GM19328 (cell line): ENCODE data around the gene YIF1A.
"Not testable (repeated sequence)": the region's sequence is repeated elsewhere in the genome, so short reads cannot be mapped to it uniquely, and the experiment has no call there.

ENCODE experiments used
- ATAC-seq: cut with Tn5 transposase; IDR thresholded peaks from one replicate; pipeline ENCODE4 v1.9.1; 2021; ENCODE audit warnings: mild to moderate bottlenecking, moderate library complexity; ENCODE audit not compliant: unreplicated experiment

The YIF1A gene

DNA sequence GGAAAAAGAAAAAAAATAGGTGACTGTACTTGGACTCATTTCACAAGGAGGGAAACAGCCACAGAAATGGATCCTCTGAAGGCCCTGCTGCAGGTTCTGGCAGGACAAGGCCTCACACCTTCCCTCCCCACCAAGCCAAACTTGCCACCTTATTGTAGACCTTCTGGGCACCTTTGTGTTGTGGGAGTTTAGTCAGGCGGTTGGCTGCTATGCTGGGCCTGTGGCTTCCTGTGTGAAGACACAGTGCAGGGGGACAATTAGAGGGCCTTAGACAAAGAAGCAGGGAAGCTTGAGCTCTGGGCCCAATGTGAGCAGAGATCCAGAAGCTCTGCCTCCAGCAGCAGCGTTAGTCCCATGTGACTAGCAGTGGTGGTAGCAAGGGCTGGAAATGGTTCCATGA, 16.3 kb downstream of the YIF1A start:
- ATAC-seq: no peak

DNA sequence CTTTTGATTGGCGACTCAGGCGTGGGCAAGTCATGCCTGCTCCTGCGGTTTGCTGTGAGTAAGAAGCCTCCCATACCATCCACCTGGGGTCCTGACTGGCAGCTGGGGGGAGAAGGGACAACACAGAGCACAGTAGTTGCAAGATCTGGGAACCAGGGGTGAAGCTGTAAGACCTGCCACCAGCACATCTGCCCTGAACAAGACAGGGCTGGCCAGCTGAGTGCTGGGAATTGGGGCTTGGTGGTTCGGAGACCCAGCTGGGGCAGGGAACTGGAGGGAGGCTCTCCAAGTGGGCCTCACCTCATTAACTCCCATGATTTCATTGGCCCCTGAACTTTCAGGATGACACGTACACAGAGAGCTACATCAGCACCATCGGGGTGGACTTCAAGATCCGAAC, 17.1 kb downstream of the YIF1A start:
- no peak for ATAC-seq

DNA sequence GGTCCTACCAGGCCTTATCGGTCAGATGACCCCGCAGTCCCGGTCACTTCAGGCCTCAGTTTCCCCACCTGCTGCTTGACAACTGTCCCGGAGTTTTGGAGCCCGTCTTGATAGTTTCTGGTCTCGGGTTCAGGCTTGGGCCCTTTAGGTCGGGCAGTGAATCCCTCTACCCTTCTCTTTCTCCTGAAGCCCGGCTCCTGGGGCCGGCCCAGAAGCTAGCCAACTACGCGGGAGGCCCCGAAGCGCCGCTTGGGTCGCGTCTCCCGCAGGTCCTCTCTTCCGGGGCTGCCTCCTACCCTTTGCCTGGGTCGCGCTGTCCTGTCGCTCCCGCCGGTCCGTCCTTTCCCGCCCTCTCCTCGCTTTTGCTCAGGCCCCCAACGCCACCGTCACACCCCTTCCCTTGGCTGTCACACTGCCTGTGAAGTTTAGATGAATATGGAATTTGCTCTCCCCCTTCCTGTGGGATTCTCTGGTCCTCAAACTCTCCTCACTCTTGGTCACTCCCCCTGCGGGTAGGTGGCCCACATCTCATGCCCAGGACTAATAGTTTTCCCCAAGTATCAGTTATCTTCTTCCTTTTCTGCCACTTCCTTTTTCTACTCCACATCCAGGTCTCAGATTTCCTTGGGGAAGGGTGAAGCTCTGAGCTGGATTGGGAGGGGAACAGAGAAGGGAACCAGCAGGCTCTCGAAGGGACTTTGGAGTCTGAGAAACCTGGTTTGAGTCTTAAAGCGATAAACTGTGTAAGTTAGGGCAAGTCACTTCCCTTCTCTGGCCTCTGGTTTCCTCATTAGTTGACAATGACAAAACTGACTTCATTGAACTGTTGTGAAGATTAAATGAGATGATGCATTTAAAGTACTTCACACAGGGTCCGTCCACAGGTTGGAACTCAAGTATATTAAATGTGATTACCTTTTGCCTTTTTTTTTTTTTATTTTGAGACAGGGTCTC, 19.7 kb downstream of the YIF1A start:
- no peak for ATAC-seq

DNA sequence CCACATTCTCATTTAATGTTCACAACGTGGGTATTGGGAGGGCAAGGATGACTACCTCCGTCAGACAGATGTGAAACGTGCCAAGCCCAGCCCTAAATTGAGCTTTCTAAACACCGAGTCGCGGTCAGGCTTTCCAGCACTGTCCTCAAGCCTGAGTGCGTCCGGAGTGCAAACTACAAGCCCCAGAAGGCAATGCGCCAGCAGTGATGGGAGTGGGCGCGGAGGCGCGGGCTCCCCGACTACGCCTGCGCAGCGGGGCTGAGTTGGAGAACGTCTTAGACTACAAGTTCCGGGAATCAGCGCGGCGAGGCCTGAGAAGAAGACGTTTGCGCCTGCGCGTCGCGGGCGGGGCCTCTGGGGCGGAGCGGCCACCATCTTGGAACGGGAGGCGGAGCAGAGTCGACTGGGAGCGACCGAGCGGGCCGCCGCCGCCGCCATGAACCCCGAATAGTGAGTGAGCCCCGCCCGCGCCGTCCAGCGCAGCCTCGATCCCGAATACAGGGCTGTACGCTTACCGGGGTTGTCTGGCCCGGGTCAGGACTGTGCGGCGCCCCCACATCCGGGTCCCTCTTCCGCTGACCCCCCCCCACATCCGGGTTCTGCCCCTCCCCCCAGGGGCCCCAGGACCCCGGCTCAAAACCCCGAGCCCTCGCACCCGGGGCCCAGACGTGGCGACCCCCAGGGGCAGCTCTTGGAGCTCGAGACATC, 20.5 kb downstream of the YIF1A start, which contains the start of gene RAB1B:
Gene RAB1B (plus strand): TSS at position 396 of the 708 bp plus-strand sequence. CDS start 41 bp downstream, at position 437.
- peak; percentile 72 for ATAC-seq

GRCh38 chr11:66267379-66268243, 21.3 kb downstream of the YIF1A start:
- ATAC-seq: peak; percentile 50

- no peak for ATAC-seq
Measured at GRCh38 chr11:66267039-66267378, 21.9 kb downstream of the YIF1A start.

- no peak for ATAC-seq
Measured at GRCh38 chr11:66266378-66267038, 22.4 kb downstream of the YIF1A start.

- ATAC-seq: no peak
Measured at GRCh38 chr11:66265531-66266377, 23.2 kb downstream of the YIF1A start.

- no peak for ATAC-seq
Measured at GRCh38 chr11:66264914-66265313, 24.0 kb downstream of the YIF1A start.

DNA sequence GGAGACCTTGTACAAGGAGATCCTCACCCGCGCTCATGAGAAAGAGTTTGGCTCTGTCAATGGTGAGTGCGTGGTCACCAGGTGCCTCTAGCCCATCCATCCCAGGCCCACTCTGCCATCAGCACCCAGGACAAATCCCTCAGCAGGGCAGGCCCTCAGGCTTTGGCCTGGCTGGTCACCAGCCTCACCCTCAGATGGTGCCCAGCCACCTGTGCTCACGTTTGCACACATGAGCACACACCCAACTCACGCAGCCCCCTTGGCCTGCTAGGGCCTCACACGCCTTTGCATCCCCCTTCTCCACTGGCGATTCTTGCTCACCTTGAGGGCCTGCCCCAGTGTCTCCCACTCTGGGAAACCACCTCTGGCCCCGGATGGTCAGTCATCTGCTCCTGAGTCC, 24.6 kb downstream of the YIF1A start:
- no peak for ATAC-seq

DNA sequence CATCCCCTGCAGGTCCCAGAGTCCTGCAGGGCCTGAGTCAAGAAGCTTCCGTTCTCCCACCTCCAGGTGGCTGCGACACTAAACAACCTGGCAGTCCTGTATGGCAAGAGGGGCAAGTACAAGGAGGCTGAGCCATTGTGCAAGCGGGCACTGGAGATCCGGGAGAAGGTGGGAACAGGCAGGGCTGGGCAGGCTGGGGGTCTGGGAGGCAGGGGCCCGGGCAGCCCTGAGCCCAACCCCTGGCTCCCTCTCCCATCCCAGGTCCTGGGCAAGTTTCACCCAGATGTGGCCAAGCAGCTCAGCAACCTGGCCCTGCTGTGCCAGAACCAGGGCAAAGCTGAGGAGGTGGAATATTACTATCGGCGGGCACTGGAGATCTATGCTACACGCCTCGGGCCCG, 25.2 kb downstream of the YIF1A start:
- no peak for ATAC-seq

GRCh38 chr11:66263231-66263630, 25.7 kb downstream of the YIF1A start:
- ATAC-seq: no peak

DNA sequence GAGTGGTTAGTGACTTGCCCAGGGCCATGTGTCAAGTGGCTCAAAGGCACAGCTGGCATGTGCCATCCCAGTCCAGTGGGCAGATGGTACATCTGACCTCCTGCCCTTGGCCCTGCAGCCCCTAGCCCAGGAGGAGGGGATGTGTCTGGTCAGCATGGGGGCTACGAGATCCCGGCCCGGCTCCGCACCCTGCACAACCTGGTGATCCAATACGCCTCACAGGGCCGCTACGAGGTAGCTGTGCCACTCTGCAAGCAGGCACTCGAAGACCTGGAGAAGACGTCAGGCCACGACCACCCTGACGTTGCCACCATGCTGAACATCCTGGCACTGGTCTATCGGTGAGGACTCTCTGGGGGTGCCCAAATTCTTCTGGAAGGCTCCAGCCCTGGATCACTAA, 26.2 kb downstream of the YIF1A start:
- no peak for ATAC-seq

DNA sequence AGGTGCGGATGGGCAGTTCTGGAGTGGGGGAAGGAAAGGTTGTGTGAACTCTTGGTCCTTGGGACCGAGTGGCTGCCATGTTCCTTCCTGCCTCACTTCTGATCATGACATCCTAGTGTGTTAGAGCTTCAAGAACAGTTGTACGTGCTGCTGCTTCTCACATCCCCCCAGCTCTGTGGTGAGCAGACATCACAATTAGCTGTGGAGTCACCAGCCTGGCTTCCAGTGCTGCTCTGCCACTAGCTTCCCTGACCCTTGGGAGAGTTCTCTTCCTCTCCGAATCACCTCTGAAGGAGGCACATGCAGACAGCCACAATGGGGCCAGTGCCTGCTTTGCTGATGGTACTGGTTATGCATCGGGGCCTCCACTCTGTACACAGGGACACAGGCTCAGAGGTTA, 26.8 kb downstream of the YIF1A start:
- no peak for ATAC-seq

DNA sequence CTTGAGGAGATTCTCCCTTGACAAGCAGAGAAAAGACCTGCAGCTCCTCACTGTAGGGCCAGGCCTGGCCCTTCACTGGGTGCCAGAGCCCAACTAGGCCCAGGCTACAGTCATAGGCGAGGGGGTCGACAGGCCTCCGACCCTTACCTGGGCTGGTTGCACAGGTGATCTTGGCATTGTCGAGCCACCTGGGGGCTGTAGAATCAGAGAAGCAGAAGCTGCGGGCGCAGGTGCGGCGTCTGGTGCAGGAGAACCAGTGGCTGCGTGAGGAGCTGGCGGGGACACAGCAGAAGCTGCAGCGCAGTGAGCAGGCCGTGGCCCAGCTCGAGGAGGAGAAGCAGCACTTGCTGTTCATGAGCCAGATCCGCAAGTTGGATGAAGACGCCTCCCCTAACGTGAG, 27.4 kb downstream of the YIF1A start:
- ATAC-seq: no peak

DNA sequence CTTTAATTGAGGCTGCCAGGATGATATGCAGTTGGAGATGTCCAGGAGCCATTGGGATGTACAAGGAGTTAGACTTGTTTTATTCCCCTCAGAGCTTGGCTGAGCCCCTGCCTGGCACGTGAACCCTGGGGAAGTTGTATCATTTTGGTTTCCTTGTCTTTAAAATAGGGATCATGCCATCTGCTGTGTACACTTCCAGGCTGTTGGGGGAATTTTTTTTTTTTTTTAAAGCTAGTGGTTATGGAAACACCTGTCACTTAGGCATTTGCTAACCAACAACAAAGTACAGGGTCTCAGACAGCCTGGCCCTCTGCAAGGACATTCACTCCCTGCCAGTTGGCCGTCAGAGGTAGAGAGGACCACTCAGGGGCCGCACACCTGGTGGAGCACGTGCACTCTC, 29.0 kb downstream of the YIF1A start:
- ATAC-seq: no peak

DNA sequence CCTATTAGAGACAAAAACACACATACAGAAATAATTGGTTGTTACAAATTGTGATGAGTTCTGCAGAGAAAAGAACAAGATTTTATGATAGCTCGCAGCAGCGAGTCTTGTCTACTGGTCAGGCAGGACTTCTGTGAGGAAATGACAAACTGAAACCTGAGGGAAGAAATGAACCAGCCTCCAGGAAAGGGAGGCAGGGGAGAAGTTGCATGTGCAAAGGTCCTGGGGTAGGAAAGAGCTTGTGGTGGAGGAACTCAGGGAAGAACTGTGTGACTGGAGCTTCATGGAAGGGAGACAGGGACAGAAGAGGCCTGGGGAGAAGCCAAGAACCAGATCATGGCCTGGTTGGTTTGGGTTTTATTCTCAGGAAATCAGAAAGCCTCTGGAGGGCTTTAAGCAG, 29.7 kb downstream of the YIF1A start:
- no peak for ATAC-seq

DNA sequence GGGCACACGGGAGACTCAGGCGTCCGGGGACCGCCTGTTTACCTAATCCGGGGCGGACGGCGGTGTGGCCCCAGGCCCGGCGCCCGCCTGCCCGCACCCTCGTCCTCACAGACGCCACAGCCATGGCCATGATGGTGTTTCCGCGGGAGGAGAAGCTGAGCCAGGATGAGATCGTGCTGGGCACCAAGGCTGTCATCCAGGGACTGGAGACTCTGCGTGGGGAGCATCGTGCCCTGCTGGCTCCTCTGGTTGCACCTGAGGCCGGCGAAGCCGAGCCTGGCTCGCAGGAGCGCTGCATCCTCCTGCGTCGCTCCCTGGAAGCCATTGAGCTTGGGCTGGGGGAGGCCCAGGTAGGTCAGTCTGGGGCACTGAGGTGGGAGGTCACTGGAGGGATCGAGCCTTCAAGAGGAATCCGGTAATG, 30.5 kb downstream of the YIF1A start:
- ATAC-seq: no peak

GRCh38 chr11:66253081-66253480, 35.9 kb downstream of the YIF1A start:
- ATAC-seq: not testable (repeated sequence)

DNA sequence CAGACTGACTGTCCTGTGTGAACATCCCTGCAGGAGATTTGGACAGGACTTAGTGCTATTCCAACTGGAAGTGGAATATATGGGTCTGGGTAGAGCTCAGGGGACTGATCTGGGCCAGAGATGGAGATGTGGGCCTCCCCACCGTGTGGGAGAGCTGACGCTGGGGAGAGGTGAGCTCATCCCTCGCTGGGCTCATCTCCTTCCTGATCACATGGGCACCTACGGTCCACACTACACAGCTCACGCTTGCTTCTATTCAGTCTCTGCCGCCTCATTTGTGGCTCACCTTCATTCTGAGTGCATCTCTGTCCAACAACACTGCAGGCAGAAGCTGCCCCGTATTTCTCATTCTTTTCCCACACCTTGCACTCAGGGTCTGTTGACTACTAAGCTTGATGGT, 37.1 kb downstream of the YIF1A start:
- ATAC-seq: no peak
